Activated naive CD4-positive, alpha-beta T cell treated with anti-CD3 and anti-CD28 coated beads, Interleukin-2, amount 50 U/mL, for 72 hours (primary cell): ENCODE data around the gene MMP21. TPM values are rescaled to one million over a fixed set of nuclear protein-coding genes. Genes with fewer than 3 reads are reported as not detected.

Experiments used
- ATAC-seq, 2 donors: fragments of 150-1000 bp; cut with Tn5 transposase; 2 replicates each; pipeline ENCODE4 v1.10.0; 2021; ENCODE audit warnings: mild to moderate bottlenecking in 2 of 2, moderate library complexity in 2 of 2
- DNase-seq, 2 donors: peaks; one replicate each; pipeline ENCODE4 v3.0.0; 2021 to 2022; ENCODE audit warnings: low spot score in 2 of 2
- H3K27ac Mint-ChIP-seq, 2 donors: one replicate each; pipeline ENCODE4 v1.8.0; 2022; ENCODE audit warnings: mild to moderate bottlenecking in 2 of 2, mixed read lengths in 2 of 2
- H3K36me3 Mint-ChIP-seq, 2 donors: one replicate each; pipeline ENCODE4 v1.8.0; 2022; ENCODE audit warnings: mixed read lengths in 2 of 2
- H3K9me3 Mint-ChIP-seq, 2 donors: one replicate each; pipeline ENCODE4 v1.8.0; 2022; ENCODE audit warnings: mixed read lengths in 2 of 2
- total RNA-seq, 2 donors: library from RNA; stranded (reverse); gene quantifications; one replicate each; pipeline ENCODE4 v1.2.3, GENCODE V29; 2022

Gene MMP21
- total RNA-seq, 2 donors from 2014 or later: not detected

GRCh38 chr10:125774581-125775191, 935 bp downstream of the MMP21 start:
- Mint-ChIP-seq H3K36me3 (no peaks in the 10 kb centered on the region), H3K27ac (no peak overlapping the region), H3K9me3 (no peaks in the 10 kb centered on the region)
- ATAC-seq: no peak
- DNase-seq: no peak

- no peaks in the 10 kb centered on the region for H3K36me3 Mint-ChIP-seq
- ATAC-seq: no peak
Measured at GRCh38 chr10:125773687-125774543, 1.7 kb downstream of the MMP21 start.

GRCh38 chr10:125772864-125773180, 2.8 kb downstream of the MMP21 start:
- no peak overlapping the region for H3K27ac Mint-ChIP-seq
- H3K9me3 Mint-ChIP-seq: no peaks in the 10 kb centered on the region
- DNase-seq (no peak), ATAC-seq (no peak)
- no peaks in the 10 kb centered on the region for H3K36me3 Mint-ChIP-seq

More at GRCh38 chr10:125773687-125774543, 1.7 kb downstream of the MMP21 start:
- H3K27ac Mint-ChIP-seq: no peak overlapping the region
- no peak for DNase-seq
- H3K9me3 Mint-ChIP-seq: no peaks in the 10 kb centered on the region

GRCh38 chr10:125772112-125772863, 3.3 kb downstream of the MMP21 start:
- Mint-ChIP-seq H3K36me3 (no peaks in the 10 kb centered on the region), H3K27ac (no peak overlapping the region), H3K9me3 (no peaks in the 10 kb centered on the region)
- DNase-seq (no peak), ATAC-seq (no peak)

GRCh38 chr10:125770844-125771243, 4.8 kb downstream of the MMP21 start:
- DNase-seq (no peak), ATAC-seq (no peak)
- H3K36me3 Mint-ChIP-seq: no peaks in the 10 kb centered on the region
- no peaks in the 10 kb centered on the region for H3K9me3 Mint-ChIP-seq
- H3K27ac Mint-ChIP-seq: no peak overlapping the region

GRCh38 chr10:125769175-125769574, 6.4 kb downstream of the MMP21 start:
- ATAC-seq (no peak), DNase-seq (no peak)
- peaks cover 8 to 10% of the 10 kb centered on the region in 2 donors for H3K36me3 Mint-ChIP-seq

GRCh38 chr10:125768219-125768855, 7.3 kb downstream of the MMP21 start:
- H3K9me3 Mint-ChIP-seq: no peaks in the 10 kb centered on the region
- peaks cover 9 to 15% of the 10 kb centered on the region in 2 donors for H3K36me3 Mint-ChIP-seq
- no peak overlapping the region for H3K27ac Mint-ChIP-seq
- no peak for ATAC-seq
- DNase-seq: no peak

More at GRCh38 chr10:125769175-125769574, 6.4 kb downstream of the MMP21 start:
- Mint-ChIP-seq H3K27ac (peak overlapping the region; percentile 52 to 88), H3K9me3 (no peaks in the 10 kb centered on the region)

- H3K27ac Mint-ChIP-seq: no peak overlapping the region
- no peak for ATAC-seq
- DNase-seq: no peak
- peaks cover 9 to 19% of the 10 kb centered on the region in 2 donors for H3K36me3 Mint-ChIP-seq
- H3K9me3 Mint-ChIP-seq: no peaks in the 10 kb centered on the region
Measured at GRCh38 chr10:125766511-125766910, 9.1 kb downstream of the MMP21 start.

GRCh38 chr10:125765835-125766234, 9.8 kb downstream of the MMP21 start:
- DNase-seq (no peak), ATAC-seq (no peak)
- no peaks in the 10 kb centered on the region for H3K9me3 Mint-ChIP-seq
- no peak overlapping the region for H3K27ac Mint-ChIP-seq
- peaks cover 9 to 23% of the 10 kb centered on the region in 2 donors for H3K36me3 Mint-ChIP-seq

GRCh38 chr10:125762692-125763648, 12.7 kb downstream of the MMP21 start:
- H3K36me3 Mint-ChIP-seq: peaks cover 16 to 36% of the 10 kb centered on the region in 2 donors
- DNase-seq (no peak), ATAC-seq (no peak)
- no peaks in the 10 kb centered on the region for H3K9me3 Mint-ChIP-seq
- H3K27ac Mint-ChIP-seq: no peak overlapping the region

- Mint-ChIP-seq H3K27ac (peak overlapping the region in 1 of 2 donors; percentile 56), H3K36me3 (peaks cover 19 to 39% of the 10 kb centered on the region in 2 donors), H3K9me3 (no peaks in the 10 kb centered on the region)
- ATAC-seq (no peak), DNase-seq (no peak)
Measured at GRCh38 chr10:125761961-125762360, 13.7 kb downstream of the MMP21 start.

GRCh38 chr10:125757742-125758141, 17.9 kb downstream of the MMP21 start:
- DNase-seq (no peak), ATAC-seq (no peak)
- Mint-ChIP-seq H3K27ac (peak overlapping the region in 1 of 2 donors; percentile 3), H3K9me3 (no peaks in the 10 kb centered on the region), H3K36me3 (peaks cover 15 to 37% of the 10 kb centered on the region in 2 donors)

- peaks cover 15 to 37% of the 10 kb centered on the region in 2 donors for H3K36me3 Mint-ChIP-seq
- no peaks in the 10 kb centered on the region for H3K9me3 Mint-ChIP-seq
- peak overlapping the region in 1 of 2 donors; percentile 13 for H3K27ac Mint-ChIP-seq
- no peak for ATAC-seq
- no peak for DNase-seq
Measured at GRCh38 chr10:125756853-125757487, 18.7 kb downstream of the MMP21 start.

GRCh38 chr10:125756196-125756595, 19.4 kb downstream of the MMP21 start:
- no peak for DNase-seq
- H3K36me3 Mint-ChIP-seq: peaks cover 15 to 34% of the 10 kb centered on the region in 2 donors
- no peak for ATAC-seq
- H3K9me3 Mint-ChIP-seq: no peaks in the 10 kb centered on the region
- H3K27ac Mint-ChIP-seq: no peak overlapping the region

GRCh38 chr10:125747417-125747816, 28.2 kb downstream of the MMP21 start:
- DNase-seq: no peak
- no peak overlapping the region for H3K27ac Mint-ChIP-seq
- peaks cover 38 to 40% of the 10 kb centered on the region in 2 donors for H3K36me3 Mint-ChIP-seq
- H3K9me3 Mint-ChIP-seq: no peaks in the 10 kb centered on the region
- no peak for ATAC-seq
